T-helper 2 cell treated with Interferon-gamma antibody and Interleukin-4, amounts not matched to agents 5 μg/mL and 100 μg/mL, for 36 hours (primary cell): ENCODE measurements around the gene AIDA.

Experiments used
- DNase-seq: peaks from one replicate; pipeline ENCODE4 v3.0.0; 2021; ENCODE audit warnings: low spot score
- H3K27ac Mint-ChIP-seq: one replicate; pipeline ENCODE4 v1.8.0; 2021; ENCODE audit warnings: mild to moderate bottlenecking, mixed read lengths
- H3K27me3 Mint-ChIP-seq: one replicate; pipeline ENCODE4 v1.8.0; 2021; ENCODE audit warnings: low read depth, mixed read lengths
- H3K36me3 Mint-ChIP-seq: one replicate; pipeline ENCODE4 v1.8.0; 2021; ENCODE audit warnings: low read depth, mixed read lengths
- H3K4me1 Mint-ChIP-seq: one replicate; pipeline ENCODE4 v1.8.0; 2021; ENCODE audit warnings: low read depth, mixed read lengths
- H3K4me3 Mint-ChIP-seq: one replicate; pipeline ENCODE4 v1.8.0; 2022; ENCODE audit warnings: mild to moderate bottlenecking, moderate library complexity, mixed read lengths
- H3K9me3 Mint-ChIP-seq: one replicate; pipeline ENCODE4 v1.8.0; 2021; ENCODE audit warnings: mixed read lengths

Gene AIDA

GRCh38 chr1:222736470-222736869, 24.2 kb upstream of the AIDA start:
- H3K27me3 Mint-ChIP-seq = no peaks in the 10 kb centered on the region
- H3K9me3 Mint-ChIP-seq = no peaks in the 10 kb centered on the region
- H3K27ac Mint-ChIP-seq = no peak overlapping the region
- H3K4me3 Mint-ChIP-seq = no peak overlapping the region
- H3K36me3 Mint-ChIP-seq = peaks cover 26% of the 10 kb centered on the region
- H3K4me1 Mint-ChIP-seq = peaks cover 10% of the 10 kb centered on the region
- no peak for DNase-seq

- H3K27ac Mint-ChIP-seq = no peak overlapping the region
- no peak overlapping the region for H3K4me3 Mint-ChIP-seq
- no peaks in the 10 kb centered on the region for H3K27me3 Mint-ChIP-seq
- H3K9me3 Mint-ChIP-seq = no peaks in the 10 kb centered on the region
- peaks cover 16% of the 10 kb centered on the region for H3K4me1 Mint-ChIP-seq
- peaks cover 40% of the 10 kb centered on the region for H3K36me3 Mint-ChIP-seq
- DNase-seq = no peak
Measured at GRCh38 chr1:222734740-222735139, 22.4 kb upstream of the AIDA start.

- peaks cover 16% of the 10 kb centered on the region for H3K4me1 Mint-ChIP-seq
- no peak for DNase-seq
- no peak overlapping the region for H3K4me3 Mint-ChIP-seq
- peak overlapping the region; percentile 1 for H3K27ac Mint-ChIP-seq
- no peaks in the 10 kb centered on the region for H3K27me3 Mint-ChIP-seq
- peaks cover 57% of the 10 kb centered on the region for H3K36me3 Mint-ChIP-seq
- H3K9me3 Mint-ChIP-seq = no peaks in the 10 kb centered on the region
Measured at GRCh38 chr1:222732216-222733159, 20.2 kb upstream of the AIDA start.

GRCh38 chr1:222730866-222731265, 18.6 kb upstream of the AIDA start:
- Mint-ChIP-seq H3K4me1 (peaks cover 16% of the 10 kb centered on the region), H3K36me3 (peaks cover 69% of the 10 kb centered on the region), H3K4me3 (no peak overlapping the region), H3K9me3 (no peaks in the 10 kb centered on the region), H3K27ac (no peak overlapping the region), H3K27me3 (no peaks in the 10 kb centered on the region)
- no peak for DNase-seq

GRCh38 chr1:222728746-222729145, 16.5 kb upstream of the AIDA start:
- no peak for DNase-seq
- Mint-ChIP-seq H3K4me3 (no peak overlapping the region), H3K27ac (no peak overlapping the region), H3K27me3 (no peaks in the 10 kb centered on the region), H3K4me1 (peaks cover 16% of the 10 kb centered on the region), H3K36me3 (peaks cover 73% of the 10 kb centered on the region), H3K9me3 (no peaks in the 10 kb centered on the region)

- Mint-ChIP-seq H3K36me3 (peaks cover 64% of the 10 kb centered on the region), H3K4me1 (peaks cover 9% of the 10 kb centered on the region), H3K4me3 (no peak overlapping the region), H3K27me3 (no peaks in the 10 kb centered on the region), H3K27ac (no peak overlapping the region), H3K9me3 (no peaks in the 10 kb centered on the region)
- no peak for DNase-seq
Measured at GRCh38 chr1:222716393-222716792, 4.1 kb upstream of the AIDA start.

GRCh38 chr1:222713091-222713961, 1.0 kb upstream of the AIDA start:
- peaks cover 59% of the 10 kb centered on the region for H3K36me3 Mint-ChIP-seq
- DNase-seq = peak; percentile 84
- H3K27ac Mint-ChIP-seq = peak overlapping the region; percentile 97
- H3K4me3 Mint-ChIP-seq = peak overlapping the region; percentile 96
- H3K9me3 Mint-ChIP-seq = no peaks in the 10 kb centered on the region
- H3K4me1 Mint-ChIP-seq = peaks cover 30% of the 10 kb centered on the region
- no peaks in the 10 kb centered on the region for H3K27me3 Mint-ChIP-seq

GRCh38 chr1:222711319-222712252, 705 bp downstream of the AIDA start:
- H3K9me3 Mint-ChIP-seq = no peaks in the 10 kb centered on the region
- H3K4me3 Mint-ChIP-seq = peak overlapping the region; percentile 96
- H3K4me1 Mint-ChIP-seq = peaks cover 28% of the 10 kb centered on the region
- H3K27ac Mint-ChIP-seq = peak overlapping the region; percentile 97
- peak; percentile 57 for DNase-seq
- no peaks in the 10 kb centered on the region for H3K27me3 Mint-ChIP-seq
- peaks cover 53% of the 10 kb centered on the region for H3K36me3 Mint-ChIP-seq

- no peaks in the 10 kb centered on the region for H3K9me3 Mint-ChIP-seq
- no peaks in the 10 kb centered on the region for H3K27me3 Mint-ChIP-seq
- no peak for DNase-seq
- peak overlapping the region; percentile 6 for H3K27ac Mint-ChIP-seq
- peaks cover 59% of the 10 kb centered on the region for H3K36me3 Mint-ChIP-seq
- H3K4me3 Mint-ChIP-seq = peak overlapping the region; percentile 96
- H3K4me1 Mint-ChIP-seq = peaks cover 32% of the 10 kb centered on the region
Measured at GRCh38 chr1:222709700-222710153, 2.6 kb downstream of the AIDA start.

GRCh38 chr1:222706815-222707214, 5.5 kb downstream of the AIDA start:
- peaks cover 5% of the 10 kb centered on the region for H3K9me3 Mint-ChIP-seq

GRCh38 chr1:222704260-222704659, 8.0 kb downstream of the AIDA start:
- peaks cover 5% of the 10 kb centered on the region for H3K9me3 Mint-ChIP-seq
- H3K4me1 Mint-ChIP-seq = peaks cover 15% of the 10 kb centered on the region
- no peak overlapping the region for H3K4me3 Mint-ChIP-seq
- H3K36me3 Mint-ChIP-seq = peaks cover 56% of the 10 kb centered on the region
- H3K27me3 Mint-ChIP-seq = no peaks in the 10 kb centered on the region
- no peak for DNase-seq
- H3K27ac Mint-ChIP-seq = no peak overlapping the region

More at GRCh38 chr1:222706815-222707214, 5.5 kb downstream of the AIDA start:
- Mint-ChIP-seq H3K36me3 (peaks cover 66% of the 10 kb centered on the region), H3K27me3 (no peaks in the 10 kb centered on the region), H3K4me1 (peaks cover 32% of the 10 kb centered on the region), H3K4me3 (no peak overlapping the region), H3K27ac (no peak overlapping the region)
- no peak for DNase-seq

- Mint-ChIP-seq H3K27ac (no peak overlapping the region), H3K4me1 (peaks cover 11% of the 10 kb centered on the region), H3K9me3 (peaks cover 5% of the 10 kb centered on the region), H3K27me3 (no peaks in the 10 kb centered on the region), H3K4me3 (no peak overlapping the region), H3K36me3 (peaks cover 51% of the 10 kb centered on the region)
- no peak for DNase-seq
Measured at GRCh38 chr1:222702210-222702609, 10.1 kb downstream of the AIDA start.

GRCh38 chr1:222697826-222698225, 14.5 kb downstream of the AIDA start:
- Mint-ChIP-seq H3K9me3 (no peaks in the 10 kb centered on the region), H3K4me3 (no peak overlapping the region), H3K27ac (no peak overlapping the region), H3K4me1 (no peaks in the 10 kb centered on the region), H3K36me3 (peaks cover 25% of the 10 kb centered on the region), H3K27me3 (no peaks in the 10 kb centered on the region)
- DNase-seq = no peak
